SK-N-SH (cell line): Measurements from ENCODE around the gene WDR90. TPM values are rescaled to one million over a fixed set of nuclear protein-coding genes. Genes with fewer than 3 reads are reported as not detected.
A peak's percentile ranks its signal among the peaks of the same experiment; 100 is the strongest.

Source experiments
- CTCF ChIA-PET: fragments of 300-600, 350-600 bp; formaldehyde crosslinking; extraction: SDS; loops from one replicate; lab custom pipeline; 2021; lab: Yijun Ruan, JAX
- POLR2A ChIA-PET: fragments of 350-600 bp; sonication (Branson Sonifier 250); formaldehyde crosslinking; extraction: SDS; loops from one replicate; lab custom pipeline; 2020; ENCODE audit warnings: antibody characterized with exemption, inconsistent platforms; lab: Yijun Ruan, JAX
- DNase-seq: peaks from one replicate; pipeline ENCODE4 v3.0.0; 2012
- H2AFZ ChIP-seq: fragments of 200-600 bp; sonication (generic); 2 replicates; pipeline ENCODE4 v1.8.1; 2016; ENCODE audit warnings: antibody characterized with exemption, mild to moderate bottlenecking, low read depth
- H3F3A ChIP-seq: fragments of 200-600 bp; sonication (generic); replicated peaks from 2 replicates; pipeline ENCODE3; 2016; ENCODE audit warnings: antibody characterized with exemption, mild to moderate bottlenecking; ENCODE audit not compliant: insufficient read depth
- H3K27ac ChIP-seq, 2 experiments: fragments of 200-500 bp in 1 of 2; fragments of 200-600 bp in 1 of 2; sonication (Bioruptor generic) in 1 of 2; sonication (generic), shearing (Covaris generic) in 1 of 2; 2 replicates each; pipeline versions ENCODE4 v1.5.1 to v1.6.1; 2014 to 2016; ENCODE audit warnings: low read depth in 2 of 2, inconsistent platforms in 1 of 2, low read length in 1 of 2, mild to moderate bottlenecking in 1 of 2, mixed read lengths in 1 of 2
- H3K27me3 ChIP-seq: fragments of 200-600 bp; sonication (generic), shearing (Covaris generic); 2 replicates; pipeline ENCODE4 v1.6.1; 2016; ENCODE audit warnings: mixed run types; ENCODE audit not compliant: insufficient read depth
- H3K36me3 ChIP-seq, 2 experiments: fragments of 200-500 bp in 1 of 2; fragments of 200-600 bp in 1 of 2; sonication (Bioruptor generic) in 1 of 2; sonication (generic) in 1 of 2; replicated peaks in 1 of 2; 2 replicates each; pipeline versions ENCODE3 to v1.5.1; 2014 to 2016; ENCODE audit warnings: low read length in 1 of 2, mild to moderate bottlenecking in 1 of 2; ENCODE audit not compliant: insufficient read depth in 2 of 2, control insufficient read depth in 1 of 2
- H3K4me1 ChIP-seq, 2 experiments: fragments of 200-500 bp in 1 of 2; fragments of 200-600 bp in 1 of 2; sonication (Bioruptor generic) in 1 of 2; sonication (generic), shearing (Covaris generic) in 1 of 2; 2 replicates each; pipeline versions ENCODE4 v1.5.1 to v1.6.1; 2014 to 2016; ENCODE audit warnings: low read depth in 1 of 2, low read length in 1 of 2, mixed run types in 1 of 2; ENCODE audit not compliant: insufficient read depth in 2 of 2, control insufficient read depth in 1 of 2
- H3K4me2 ChIP-seq: fragments of 200-600 bp; sonication (generic), shearing (Covaris generic); 2 replicates; pipeline ENCODE4 v1.6.1; 2017; ENCODE audit warnings: mixed run types
- H3K4me3 ChIP-seq, 2 experiments: fragments of 200-500 bp in 1 of 2; fragments of 200-600 bp in 1 of 2; sonication (Bioruptor generic) in 1 of 2; sonication (generic), shearing (Covaris generic) in 1 of 2; 2 replicates each; pipeline versions ENCODE4 v1.5.1 to v1.8.1; 2014 to 2016; ENCODE audit warnings: low read depth in 2 of 2, inconsistent platforms in 1 of 2, low read length in 1 of 2, mild to moderate bottlenecking in 1 of 2, mixed read lengths in 1 of 2, moderate library complexity in 1 of 2
- H3K79me2 ChIP-seq: fragments of 200-600 bp; sonication (generic); 2 replicates; pipeline ENCODE4 v1.8.1; 2017; ENCODE audit warnings: mild to moderate bottlenecking; ENCODE audit not compliant: insufficient read depth
- H3K9ac ChIP-seq: fragments of 200-600 bp; sonication (generic); 2 replicates; pipeline ENCODE4 v1.6.1; 2017; ENCODE audit warnings: mixed run types
- H3K9me2 ChIP-seq: fragments of 200-600 bp; sonication (generic); 2 replicates; pipeline ENCODE4 v1.6.1; 2017; ENCODE audit warnings: mixed run types
- H3K9me3 ChIP-seq: fragments of 200-600 bp; sonication (generic); 2 replicates; pipeline ENCODE4 v1.6.1; 2017; ENCODE audit warnings: mixed run types, mild to moderate bottlenecking, moderate library complexity
- H4K20me1 ChIP-seq: fragments of 200-600 bp; sonication (generic); 2 replicates; pipeline ENCODE4 v1.6.1; 2017; ENCODE audit warnings: mild to moderate bottlenecking, mixed run types; ENCODE audit not compliant: insufficient read depth
- CHD2 ChIP-seq: fragments of 150-350 bp; IDR thresholded peaks from 2 replicates; pipeline ENCODE4 v1.6.1; 2018; ENCODE audit warnings: low read length; ENCODE audit not compliant: partially characterized antibody
- ELF1 ChIP-seq: IDR thresholded peaks from 2 replicates; pipeline ENCODE4 v1.4.0; 2012
- EZH2phosphoT487 ChIP-seq: fragments of 200-600 bp; sonication (generic); IDR thresholded peaks from 2 replicates; pipeline ENCODE4 v1.6.1; 2017; ENCODE audit warnings: low read depth, mixed run types, mild to moderate bottlenecking, antibody characterized with exemption, moderate library complexity, borderline replicate concordance
- FOSL2 ChIP-seq: IDR thresholded peaks from 2 replicates; pipeline ENCODE4 v1.4.0; 2012; ENCODE audit warnings: low read depth, mild to moderate bottlenecking, moderate library complexity, borderline replicate concordance
- FOXJ3 ChIP-seq: sonication (generic); formaldehyde crosslinking; IDR thresholded peaks from 2 replicates; pipeline ENCODE4 v1.5.1; 2020; ENCODE audit warnings: mild to moderate bottlenecking, missing genetic modification reagents
- GABPA ChIP-seq: IDR thresholded peaks from 2 replicates; pipeline ENCODE4 v1.4.0; 2012; ENCODE audit warnings: low read depth, mild to moderate bottlenecking
- GATA2 ChIP-seq: sonication (generic); formaldehyde crosslinking; IDR thresholded peaks from 2 replicates; pipeline ENCODE4 v1.5.0; 2020; ENCODE audit warnings: mild to moderate bottlenecking, missing genetic modification reagents
- MAX ChIP-seq: IDR thresholded peaks from 2 replicates; pipeline ENCODE4 v1.4.0; 2012; ENCODE audit warnings: low read depth
- MXI1 ChIP-seq: IDR thresholded peaks from 2 replicates; pipeline ENCODE4 v1.6.1; 2012; ENCODE audit warnings: mild to moderate bottlenecking, low read depth, low read length, improper control_type of control experiment
- NFIC ChIP-seq: IDR thresholded peaks from 2 replicates; pipeline ENCODE4 v1.4.0; 2012; ENCODE audit warnings: borderline replicate concordance
- NRF1 ChIP-seq: IDR thresholded peaks from 2 replicates; pipeline ENCODE4 v1.6.1; 2012; ENCODE audit warnings: low read depth, mild to moderate bottlenecking, low read length
- PBX3 ChIP-seq: IDR thresholded peaks from 2 replicates; pipeline ENCODE4; 2012
- RAD21 ChIP-seq: IDR thresholded peaks from 2 replicates; pipeline ENCODE4 v1.6.1; 2012; ENCODE audit warnings: mild to moderate bottlenecking, low read length
- REST ChIP-seq: IDR thresholded peaks from 2 replicates; pipeline ENCODE4 v1.6.1; 2012; ENCODE audit warnings: mild to moderate bottlenecking, low read depth, low read length, moderate library complexity
- SIN3A ChIP-seq: IDR thresholded peaks from 2 replicates; pipeline ENCODE4 v1.6.1; 2012; ENCODE audit warnings: low read depth, mild to moderate bottlenecking, low read length, moderate library complexity, borderline replicate concordance
- SMC3 ChIP-seq: IDR thresholded peaks from 2 replicates; pipeline ENCODE4 v1.6.1; 2012; ENCODE audit warnings: low read depth, low read length, improper control_type of control experiment
- TAF1 ChIP-seq: IDR thresholded peaks from 2 replicates; pipeline ENCODE4 v1.6.1; 2012; ENCODE audit warnings: low read depth, mild to moderate bottlenecking, low read length, moderate library complexity, borderline replicate concordance
- TCF12 ChIP-seq: IDR thresholded peaks from 2 replicates; pipeline ENCODE4 v1.4.0; 2012
- TEAD4 ChIP-seq: IDR thresholded peaks from 2 replicates; pipeline ENCODE4 v1.4.0; 2012; ENCODE audit warnings: mild to moderate bottlenecking, borderline replicate concordance; ENCODE audit not compliant: insufficient read depth
- USF2 ChIP-seq: fragments of 150-350 bp; IDR thresholded peaks from 2 replicates; pipeline ENCODE4 v1.6.1; 2017; ENCODE audit warnings: antibody characterized with exemption, low read length, low read depth, borderline replicate concordance
- YY1 ChIP-seq: IDR thresholded peaks from 2 replicates; pipeline ENCODE4 v1.4.0; 2012; ENCODE audit warnings: low read depth, mild to moderate bottlenecking
- WGBS: methylation state at CpG from one replicate; pipeline ENCODE4 v1.1.6; 2017; ENCODE audit warnings: low lambda C conversion rate; 5-methylcytosine and 5-hydroxymethylcytosine counted together
- polyA plus RNA-seq, 3 experiments: library from polyadenylated mRNA; depleted of rRNA; stranded (reverse); fragments of >200 nt; gene quantifications; 2 replicates each; pipeline ENCODE4 v1.2.3, GENCODE V29; 2012
- TF ChIP-seq, protein P1 (sequence below): IDR thresholded peaks from 2 replicates; pipeline ENCODE4 v1.4.0; 2012; ENCODE audit warnings: low read depth, borderline replicate concordance

Gene WDR90
- polyA plus RNA-seq, 1 of the 3 experiments (the other 2 are of a cell fraction): 32.0 TPM

- no peak for TF ChIP-seq USF2
- TF ChIP-seq MXI1: no peak
- TF ChIP-seq TCF12: no peak
- TF ChIP-seq EZH2phosphoT487: no peak
- TF ChIP-seq NRF1: no peak
- TF ChIP-seq, protein P1, sequence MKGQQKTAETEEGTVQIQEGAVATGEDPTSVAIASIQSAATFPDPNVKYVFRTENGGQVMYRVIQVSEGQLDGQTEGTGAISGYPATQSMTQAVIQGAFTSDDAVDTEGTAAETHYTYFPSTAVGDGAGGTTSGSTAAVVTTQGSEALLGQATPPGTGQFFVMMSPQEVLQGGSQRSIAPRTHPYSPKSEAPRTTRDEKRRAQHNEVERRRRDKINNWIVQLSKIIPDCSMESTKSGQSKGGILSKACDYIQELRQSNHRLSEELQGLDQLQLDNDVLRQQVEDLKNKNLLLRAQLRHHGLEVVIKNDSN: no peak
- TF ChIP-seq TEAD4: no peak
- no peak for TF ChIP-seq NFIC
These were observed 18.1 kb downstream of the WDR90 start (continued) for GRCh38 chr16:667113-667779.

- Histone ChIP-seq H3K4me1 (peaks cover 0 to 15% of the 10 kb centered on the region in 2 experiments; a peak in 1 of 4 replicates), H2AFZ (peak within 1 kb of the TSS; percentile 36; the same call in 1 of the 2 replicates), H3K4me2 (peak within 1 kb of the TSS; percentile 96), H3K9me2 (no peaks in the 10 kb centered on the region), H4K20me1 (0 out of 2 replicates have a peak, but pooled peaks cover 6% of the 10 kb centered on the region), H3K79me2 (peaks cover 25% of the 10 kb centered on the region), H3K9me3 (no peaks in the 10 kb centered on the region), H3K36me3 (peaks cover 5 to 42% of the 10 kb centered on the region in 2 experiments), H3K27me3 (no peaks in the 10 kb centered on the region), H3K9ac (peak within 1 kb of the TSS; percentile 88), H3K4me3 (peak within 1 kb of the TSS; percentile 88 to 93), H3F3A (no peaks in the 10 kb centered on the region), H3K27ac (peak within 1 kb of the TSS; percentile 56 to 81)
- ChIA-PET POLR2A (interaction anchor here (0.6 to 1.5 kb wide), 3 partner anchors 11 to 16 kb away, joined by 4 read pairs; partner anchors contain the start of genes JMJD8 and STUB1), CTCF (interaction anchor here (0.6 to 6.3 kb wide), 19 partner anchors 8 to 276 kb away, joined by 3 to 69 read pairs (median 5); partner anchors contain the start of genes JMJD8, RHBDL1, WDR24 and WDR90)
- DNase-seq: peak; percentile 96
- under 1% methylated on average over 26 of the region's 78 CpGs for WGBS
- TF ChIP-seq TAF1: peak; percentile 90
- TF ChIP-seq SIN3A: peak; percentile 95; the same call in 1 of the 2 replicates
- no peak for TF ChIP-seq TEAD4
- TF ChIP-seq YY1: peak; percentile 83
- TF ChIP-seq GATA2 (CRISPR knock-in tag): no peak
- peak; percentile 90 for TF ChIP-seq GABPA
- TF ChIP-seq SMC3: peak; percentile 53
- peak; percentile 57 for TF ChIP-seq PBX3
- TF ChIP-seq REST: peak; percentile 74
- TF ChIP-seq EZH2phosphoT487: no peak
- TF ChIP-seq NRF1: no peak; the same call in 1 of the 2 replicates
- no peak; the same call in 1 of the 2 replicates for TF ChIP-seq FOSL2
- TF ChIP-seq CHD2: peak; percentile 73
- TF ChIP-seq FOXJ3: no peak
- peak; percentile 44; the same call in 1 of the 2 replicates for TF ChIP-seq RAD21
- TF ChIP-seq ELF1: peak; percentile 79
- peak; percentile 61; the same call in 1 of the 2 replicates for TF ChIP-seq MAX
These were observed 18.8 kb downstream of the WDR90 start, which contains the start of gene RHOT2 for GRCh38 chr16:667780-668518. Gene RHOT2 (plus strand): TSS chr16:668132. CDS start chr16:668200, 68 bp downstream.
